ENCODE measurements around the gene ZBTB32. TPM values are rescaled to one million over a fixed set of nuclear protein-coding genes. Genes with fewer than 3 reads are reported as not detected.

Gene ZBTB32
- polyA plus RNA-seq, 2 of the 4 experiments (the other 2 are of a cell fraction) = not detected

DNA sequence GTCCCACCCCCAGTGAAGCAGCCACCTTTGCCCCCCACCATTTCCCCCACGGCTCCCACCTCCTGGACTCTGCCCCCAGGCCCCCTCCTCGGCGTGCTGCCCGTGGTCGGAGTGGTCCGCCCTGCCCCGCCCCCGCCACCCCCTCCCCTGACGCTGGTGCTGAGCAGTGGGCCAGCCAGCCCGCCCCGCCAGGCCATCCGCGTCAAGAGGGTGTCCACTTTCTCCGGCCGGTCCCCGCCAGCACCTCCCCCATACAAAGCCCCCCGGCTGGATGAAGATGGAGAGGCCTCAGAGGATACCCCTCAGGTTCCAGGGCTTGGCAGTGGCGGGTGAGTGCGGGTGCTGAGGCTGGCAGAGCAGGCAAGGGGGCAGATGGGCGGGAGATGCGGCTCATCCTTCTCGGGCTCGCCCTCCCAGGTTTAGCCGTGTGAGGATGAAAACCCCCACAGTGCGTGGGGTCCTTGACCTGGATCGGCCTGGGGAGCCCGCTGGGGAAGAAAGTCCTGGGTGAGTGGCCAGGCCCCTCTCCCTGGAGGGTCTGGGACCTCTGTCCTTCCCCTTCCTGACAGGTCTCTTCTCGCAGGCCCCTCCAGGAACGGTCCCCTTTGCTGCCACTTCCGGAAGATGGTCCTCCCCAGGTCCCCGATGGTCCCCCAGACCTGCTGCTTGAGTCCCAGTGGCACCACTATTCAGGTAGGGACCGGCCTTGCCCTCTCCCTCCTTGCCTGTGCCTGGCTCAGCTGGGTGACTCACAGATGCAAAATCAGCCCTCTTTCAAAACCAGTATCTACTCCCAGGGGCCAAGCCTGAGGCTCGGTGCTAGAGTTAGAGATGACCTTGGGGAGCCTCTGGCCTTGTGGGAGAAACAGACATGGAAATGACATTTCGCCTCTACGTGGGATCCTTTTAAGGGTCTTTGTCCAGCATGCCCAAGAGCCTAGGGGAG lies 29.1 kb downstream of the ZBTB32 start:
- DNase-seq (ENCODE audit: low read depth in 1 of 2, low spot score in 1 of 2) (no peak), FAIRE-seq (peak; percentile 56), ATAC-seq (no peak)
- H3K9me3 ChIP-seq = no peaks in the 10 kb centered on the region
- no peak overlapping the region for H3K4me3 ChIP-seq
- ChIA-PET CTCF (interaction anchor here (0.6 to 2.4 kb wide), 7 partner anchors 9 to 45 kb away, joined by 3 to 11 read pairs (median 5); no protein-coding TSS in a partner anchor), POLR2A (interaction anchor here (1.1 to 1.6 kb wide), 2 partner anchors 11 to 15 kb away, joined by 3 to 4 read pairs; no protein-coding TSS in a partner anchor)
- H3K27ac ChIP-seq = no peak overlapping the region
- H3K4me2 ChIP-seq = no peak overlapping the region
- WGBS (ENCODE audit: missing lambda C conversion rate) = 94% methylated on average over 30 of the region's 35 CpGs
- H3K4me1 ChIP-seq = no peaks in the 10 kb centered on the region
- no peak for TF ChIP-seq RCOR1 (IDR thresholded peaks at IDR 0.05; ENCODE audit: low read depth, low read length)
- 0 out of 5 replicates have a peak, but pooled peaks of 1 of the 2 experiments have one; percentile 7 for TF ChIP-seq JUN (IDR thresholded peaks at IDR 0.05)

DNA sequence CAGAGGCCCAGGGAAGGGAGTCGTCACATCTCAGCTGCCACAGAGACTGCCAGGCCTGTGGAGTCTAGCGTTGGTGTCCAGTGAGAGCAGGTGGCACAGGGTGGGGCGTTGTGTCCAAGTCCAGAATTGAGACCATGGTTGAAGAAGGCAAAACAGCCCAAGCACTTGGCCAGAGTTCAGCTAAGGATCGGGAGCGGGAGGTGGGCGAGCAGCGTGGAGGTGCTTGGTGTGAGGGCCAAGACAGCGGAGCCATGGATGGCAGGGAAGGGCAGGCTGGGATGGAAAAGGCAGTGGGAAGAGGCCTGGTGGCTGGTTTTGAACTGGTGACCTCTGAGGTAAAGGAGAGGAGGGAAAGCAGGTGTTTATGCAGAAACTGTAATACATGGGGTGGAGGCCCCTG lies 29.9 kb downstream of the ZBTB32 start:
- DNase-seq (ENCODE audit: low read depth in 1 of 2, low spot score in 1 of 2) = no peak
- H3K27ac ChIP-seq = no peak overlapping the region
- WGBS (ENCODE audit: missing lambda C conversion rate) = 93% methylated on average over 8 of the region's 8 CpGs
- ChIA-PET POLR2A (interaction anchor here (1.6 kb wide), 1 partner anchor 10 kb away, joined by 4 read pairs; no protein-coding TSS in a partner anchor), CTCF (interaction anchor here (0.6 to 2.4 kb wide), 7 partner anchors 9 to 197 kb away, joined by 3 to 11 read pairs (median 3); no protein-coding TSS in a partner anchor)
- H3K4me1 ChIP-seq = no peaks in the 10 kb centered on the region
- ATAC-seq = no peak
- no peak overlapping the region for H3K4me3 ChIP-seq
- no peak overlapping the region for H3K4me2 ChIP-seq
- FAIRE-seq = no peak
- no peaks in the 10 kb centered on the region for H3K9me3 ChIP-seq
- no peak for TF ChIP-seq GATA3 (IDR thresholded peaks at IDR 0.05; ENCODE audit: borderline replicate concordance)
- TF ChIP-seq KDM1A (IDR thresholded peaks at IDR 0.05; ENCODE audit: low read depth) = no peak
- no peak for TF ChIP-seq CHD4 (IDR thresholded peaks at IDR 0.05; ENCODE audit: borderline replicate concordance)
- no peak for TF ChIP-seq ZSCAN20 (CRISPR knock-in tag; IDR thresholded peaks at IDR 0.05)
- no peak for TF ChIP-seq JUNB (IDR thresholded peaks at IDR 0.05)
- TF ChIP-seq, protein P1, sequence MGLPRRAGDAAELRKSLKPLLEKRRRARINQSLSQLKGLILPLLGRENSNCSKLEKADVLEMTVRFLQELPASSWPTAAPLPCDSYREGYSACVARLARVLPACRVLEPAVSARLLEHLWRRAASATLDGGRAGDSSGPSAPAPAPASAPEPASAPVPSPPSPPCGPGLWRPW (IDR thresholded peaks at IDR 0.05) = no peak
- TF ChIP-seq EP300 (IDR thresholded peaks at IDR 0.05) = no peak
- no peak for TF ChIP-seq RAD21 (conservative IDR thresholded peaks at IDR 0.05 in 1 of 2, IDR thresholded peaks at IDR 0.05 in 1 of 2)

DNA sequence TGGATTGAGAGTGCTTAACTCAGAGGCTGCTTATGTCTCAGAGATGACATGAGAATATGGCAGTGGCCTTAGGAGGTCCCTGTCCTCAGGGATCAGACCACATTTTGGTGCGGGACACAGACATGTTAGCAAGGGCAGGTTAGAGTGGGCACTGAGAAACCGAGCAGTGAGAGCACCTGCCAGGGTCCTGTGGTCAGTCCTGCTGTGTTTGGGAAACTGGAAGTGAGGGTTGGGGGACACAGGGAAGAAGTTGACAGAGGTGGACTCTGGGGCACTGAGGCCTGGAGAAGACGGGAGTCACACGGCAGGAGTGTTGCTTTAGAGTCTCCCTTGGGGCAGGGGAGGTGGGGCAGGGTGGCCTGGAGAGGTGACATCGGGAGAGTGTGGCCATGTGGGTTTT lies 30.5 kb downstream of the ZBTB32 start:
- ATAC-seq = no peak
- POLR2A ChIA-PET = interaction anchor here (1.6 kb wide), 1 partner anchor 9 kb away, joined by 4 read pairs; no protein-coding TSS in a partner anchor

DNA sequence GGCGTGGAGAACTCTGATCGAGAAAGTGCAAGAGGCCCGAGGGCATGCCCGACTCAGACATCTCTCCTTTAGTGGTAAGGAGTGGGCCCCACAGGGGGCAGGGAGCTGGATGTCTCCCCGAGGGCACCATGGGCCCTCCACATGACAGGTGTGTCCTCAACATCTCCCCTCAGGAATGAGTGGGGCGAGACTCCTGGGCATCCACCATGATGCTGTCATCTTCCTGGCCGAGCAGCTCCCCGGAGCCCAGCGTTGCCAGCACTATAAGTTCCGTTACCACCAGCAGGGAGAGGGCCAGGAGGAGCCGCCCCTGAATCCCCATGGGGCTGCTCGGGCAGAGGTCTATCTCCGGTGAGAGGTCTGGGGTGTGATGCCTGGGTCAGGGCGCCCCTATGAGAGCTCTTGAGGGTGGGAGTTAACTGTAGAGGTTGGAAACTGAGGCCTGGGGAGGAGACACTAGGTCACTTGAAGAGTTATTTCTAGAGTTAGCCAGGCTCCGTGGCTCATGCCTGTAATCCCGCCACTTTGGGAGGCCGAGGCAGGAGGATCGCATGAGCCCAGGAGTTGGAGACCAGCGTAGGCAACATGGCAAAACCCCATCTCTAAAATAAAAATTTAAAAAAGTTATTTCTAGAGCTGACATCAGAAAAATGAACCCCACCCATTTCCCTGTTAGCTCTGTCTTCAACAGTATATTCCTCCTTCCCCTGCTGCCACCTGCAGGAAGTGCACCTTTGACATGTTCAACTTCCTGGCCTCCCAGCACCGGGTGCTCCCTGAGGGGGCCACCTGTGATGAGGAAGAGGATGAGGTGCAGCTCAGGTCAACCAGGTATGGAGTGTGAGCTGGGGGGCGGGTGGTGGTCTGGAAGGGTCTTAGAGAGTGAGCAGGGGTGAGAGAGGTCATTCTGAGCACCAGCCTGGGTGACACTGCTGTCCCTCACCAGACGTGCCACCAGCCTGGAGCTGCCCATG lies 32.8 kb downstream of the ZBTB32 start:
- no peak overlapping the region for H3K4me3 ChIP-seq
- ATAC-seq (no peak), DNase-seq (ENCODE audit: low read depth in 1 of 2, low spot score in 1 of 2) (peak; percentile 68 to 82), FAIRE-seq (no peak)
- peak overlapping the region in 1 of 2 experiments; percentile 6; a peak in 1 of 6 replicates for H3K27ac ChIP-seq
- H3K9me3 ChIP-seq = no peaks in the 10 kb centered on the region
- peaks cover 14% of the 10 kb centered on the region for H3K4me1 ChIP-seq
- 88% methylated on average over 22 of the region's 22 CpGs for whole genome bisulfite sequencing (ENCODE audit: missing lambda C conversion rate)
- peak; percentile 17; the same call in 1 of the 3 replicates for TF ChIP-seq SMC3 (IDR thresholded peaks at IDR 0.05)
- TF ChIP-seq FOXS1 (CRISPR knock-in tag; IDR thresholded peaks at IDR 0.05) = no peak
- TF ChIP-seq RAD21 (conservative IDR thresholded peaks at IDR 0.05 in 1 of 2, IDR thresholded peaks at IDR 0.05 in 1 of 2) = peak in 1 of 2 experiments; percentile 13; a peak in 2 of 5 replicates
- ChIA-PET POLR2A (interaction anchor here (0.6 to 1.2 kb wide), 5 partner anchors 9 to 30 kb away, joined by 3 to 5 read pairs (median 4); partner anchors contain the start of gene LIN37), CTCF (interaction anchor here (0.5 to 3.4 kb wide), 21 partner anchors 8 to 194 kb away, joined by 3 to 32 read pairs (median 4); partner anchors contain the start of genes KMT2B, LIN37, PSENEN and U2AF1L4)
- H3K4me2 ChIP-seq = no peak overlapping the region

More for the DNA sequence above, 30.5 kb downstream of the ZBTB32 start:
- 97% methylated on average over 5 of the region's 5 CpGs for WGBS (ENCODE audit: missing lambda C conversion rate)
- Histone ChIP-seq H3K4me2 (no peak overlapping the region), H3K4me1 (peaks cover 4% of the 10 kb centered on the region), H3K9me3 (no peaks in the 10 kb centered on the region), H3K4me3 (no peak overlapping the region), H3K27ac (no peak overlapping the region)
- FAIRE-seq = peak; percentile 65
- TF ChIP-seq MAFK (IDR thresholded peaks at IDR 0.05; ENCODE audit: partially characterized antibody) = no peak
- DNase-seq (ENCODE audit: low read depth in 1 of 2, low spot score in 1 of 2) = no peak
- CTCF ChIA-PET = interaction anchor here (0.8 to 2.4 kb wide), 6 partner anchors 9 to 196 kb away, joined by 3 to 11 read pairs (median 4); no protein-coding TSS in a partner anchor
